Esophagus squamous epithelium (tissue), 5 donors: ENCODE measurements around the gene ALAS1. TPM values are rescaled to one million over a fixed set of nuclear protein-coding genes. Genes with fewer than 3 reads are reported as not detected.
"Not testable (repeated sequence)": the region's sequence is repeated elsewhere in the genome, so short reads cannot be mapped to it uniquely, and the experiment has no call there.

Experiments
- DNase-seq: peaks from one replicate; lab custom pipeline; 2025; lab: John Stamatoyannopoulos, UW
- H3K27ac ChIP-seq, 4 donors: fragments of 200-600 bp; sonication (generic); one replicate each; pipeline ENCODE4 v1.5.1; 2016 to 2019; ENCODE audit warnings: mild to moderate bottlenecking in 1 of 4
- H3K27me3 ChIP-seq, 4 donors: fragments of 200-600 bp; sonication (generic); 1 replicate in 3 of 4; 2 replicates in 1 of 4; pipeline versions ENCODE4 v1.5.1 to v1.6.0; 2017 to 2021; ENCODE audit warnings: antibody characterized with exemption in 1 of 4
- H3K36me3 ChIP-seq, 3 donors: fragments of 200-600 bp; sonication (generic); one replicate each; pipeline ENCODE4 v1.5.1; 2016 to 2019
- H3K4me1 ChIP-seq, 3 donors: fragments of 200-600 bp; sonication (generic); one replicate each; pipeline ENCODE4 v1.5.1; 2017 to 2019
- H3K4me3 ChIP-seq, 4 donors: fragments of 200-600 bp; sonication (generic); 1 replicate in 3 of 4; 2 replicates in 1 of 4; pipeline ENCODE4 v1.5.1; 2016 to 2019; ENCODE audit warnings: mild to moderate bottlenecking in 2 of 4, moderate library complexity in 1 of 4
- H3K9me3 ChIP-seq, 3 donors: fragments of 200-600 bp; sonication (generic); one replicate each; pipeline ENCODE4 v1.5.1; 2016 to 2019
- CTCF ChIP-seq, 6 experiments: fragments of 450-650 bp in 4 of 6; fragments of 200-600 bp in 2 of 6; sonication (generic) in 2 of 6; IDR thresholded peaks; one replicate each; pipeline ENCODE4 v1.5.1; 2016 to 2019; ENCODE audit warnings: antibody characterized with exemption in 6 of 6, mild to moderate bottlenecking in 4 of 6, moderate library complexity in 4 of 6
- POLR2A ChIP-seq, 4 donors: fragments of 450-650 bp; IDR thresholded peaks; one replicate each; pipeline ENCODE4 v1.6.1; 2017; ENCODE audit warnings: antibody characterized with exemption in 4 of 4, mild to moderate bottlenecking in 4 of 4, moderate library complexity in 3 of 4
- WGBS, 2 donors: methylation state at CpG; one replicate each; pipeline ENCODE4 v1.1.5; 2018; 5-methylcytosine and 5-hydroxymethylcytosine counted together
- intact Hi-C: fragments of 100-400 bp; cut with DNase I; formaldehyde crosslinking; loops from one replicate; pipeline ENCODE4 v1.15.0; 2022
- total RNA-seq, 4 donors: library from RNA; depleted of rRNA; stranded (reverse); fragments of >200 nt; gene quantifications; one replicate each; pipeline ENCODE4 v1.1.0, GENCODE V29; 2016
- donor health status: DM: yes; HTN: yes; CAD: no.

ALAS1 gene
- total RNA-seq, 4 donors from 2014 or later, result 28.3 to 45.5 (median 35.1) TPM

GRCh38 chr3:52176951-52177700, 20.8 kb upstream of the ALAS1 start:
- DNase-seq, result no peak
- TF ChIP-seq CTCF (IDR thresholded peaks at IDR 0.05), result no peak
- TF ChIP-seq POLR2A (IDR thresholded peaks at IDR 0.05), result no peak
- Histone ChIP-seq H3K27ac (no peak overlapping the region), H3K27me3 (no peaks in the 10 kb centered on the region), H3K4me1 (peaks cover 0 to 28% (median 5%) of the 10 kb centered on the region in 3 donors), H3K9me3 (no peaks in the 10 kb centered on the region), H3K36me3 (no peaks in the 10 kb centered on the region), H3K4me3 (no peak overlapping the region)
- 38 to 60% methylated on average over 9 to 11 of the region's 15 CpGs for WGBS, 2 donors
- intact Hi-C loops, result no loop called here

- DNase-seq, result no peak
- no peak for TF ChIP-seq CTCF (IDR thresholded peaks at IDR 0.05)
- TF ChIP-seq POLR2A (IDR thresholded peaks at IDR 0.05), result no peak
- Histone ChIP-seq H3K9me3 (no peaks in the 10 kb centered on the region), H3K27me3 (no peaks in the 10 kb centered on the region), H3K36me3 (no peaks in the 10 kb centered on the region), H3K4me3 (no peak overlapping the region), H3K4me1 (peaks cover 0 to 28% (median 5%) of the 10 kb centered on the region in 3 donors), H3K27ac (no peak overlapping the region)
- intact Hi-C loops, result no loop called here
- WGBS, 2 donors, result 79 to 86% methylated on average over 5 of the region's 5 CpGs
Measured at GRCh38 chr3:52177701-52178042, 20.3 kb upstream of the ALAS1 start.

GRCh38 chr3:52178126-52178525, 19.8 kb upstream of the ALAS1 start:
- WGBS, 2 donors, result 83 to 88% methylated on average over 3 to 4 of the region's 4 CpGs
- H3K27ac ChIP-seq, H3K27me3 ChIP-seq, H3K36me3 ChIP-seq, intact Hi-C loops, H3K9me3 ChIP-seq, DNase-seq, H3K4me3 ChIP-seq: not testable (repeated sequence)
- peaks cover 0 to 28% (median 5%) of the 10 kb centered on the region in 3 donors for H3K4me1 ChIP-seq

- no peak overlapping the region for H3K27ac ChIP-seq
- no peak overlapping the region for H3K4me3 ChIP-seq
- TF ChIP-seq CTCF (IDR thresholded peaks at IDR 0.05), result no peak
- no peak for TF ChIP-seq POLR2A (IDR thresholded peaks at IDR 0.05)
- H3K36me3 ChIP-seq, result no peaks in the 10 kb centered on the region
- H3K4me1 ChIP-seq, result peaks cover 0 to 28% (median 5%) of the 10 kb centered on the region in 3 donors
- intact Hi-C loops, result no loop called here
- H3K27me3 ChIP-seq, result no peaks in the 10 kb centered on the region
- H3K9me3 ChIP-seq, result no peaks in the 10 kb centered on the region
- WGBS, 2 donors, result 85 to 100% methylated on average over 1 of the region's 1 CpG
- DNase-seq, result no peak
Measured at GRCh38 chr3:52178537-52178936, 19.4 kb upstream of the ALAS1 start.

GRCh38 chr3:52181543-52181942, 16.4 kb upstream of the ALAS1 start:
- Histone ChIP-seq H3K27ac (no peak overlapping the region), H3K36me3 (no peaks in the 10 kb centered on the region), H3K4me1 (peaks cover 0 to 19% (median 5%) of the 10 kb centered on the region in 3 donors), H3K9me3 (no peaks in the 10 kb centered on the region), H3K27me3 (no peaks in the 10 kb centered on the region), H3K4me3 (no peak overlapping the region)
- TF ChIP-seq POLR2A (IDR thresholded peaks at IDR 0.05) (no peak), CTCF (IDR thresholded peaks at IDR 0.05) (no peak)
- intact Hi-C loops, result no loop called here
- 0 to 34% methylated on average over 1 to 4 of the region's 4 CpGs for WGBS, 2 donors
- DNase-seq, result no peak
